GM21737 (cell line): Measurements from ENCODE around the gene MFSD2A.
"Not testable (repeated sequence)": the region's sequence is repeated elsewhere in the genome, so short reads cannot be mapped to it uniquely, and the experiment has no call there.

ENCODE experiments used
- ATAC-seq: cut with Tn5 transposase; IDR thresholded peaks from one replicate; pipeline ENCODE4 v1.9.1; 2021; ENCODE audit warnings: mild to moderate bottlenecking, moderate library complexity; ENCODE audit not compliant: unreplicated experiment

MFSD2A gene

DNA sequence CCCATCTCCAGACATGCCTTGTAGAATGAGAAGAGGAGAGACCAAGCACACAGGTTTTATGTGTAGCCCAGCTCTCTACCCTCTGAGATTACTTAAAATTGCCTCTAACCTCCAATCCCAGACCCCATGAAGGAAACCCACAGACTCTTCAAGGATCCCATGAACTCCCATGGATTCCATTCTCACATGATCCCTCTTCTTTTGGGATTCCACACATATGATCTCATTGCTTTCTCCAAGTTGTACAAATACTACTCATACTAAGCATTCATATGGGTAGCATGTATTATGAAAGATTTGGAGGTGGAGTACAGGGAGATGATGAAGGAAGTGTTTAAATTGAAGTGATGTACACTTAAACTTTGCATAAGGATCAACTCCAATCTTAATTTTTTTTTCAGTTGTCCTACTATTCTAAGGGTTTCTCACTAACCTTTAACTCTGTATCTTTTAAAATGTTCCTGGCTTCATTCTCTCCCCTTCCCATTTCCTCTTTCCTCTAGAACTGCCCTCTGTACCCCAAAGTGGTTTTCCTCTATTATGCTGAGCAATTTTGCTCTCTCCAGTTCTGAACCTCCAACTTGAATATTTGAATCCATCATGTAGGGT, 41.6 kb downstream of the MFSD2A start:
- no peak for ATAC-seq

DNA sequence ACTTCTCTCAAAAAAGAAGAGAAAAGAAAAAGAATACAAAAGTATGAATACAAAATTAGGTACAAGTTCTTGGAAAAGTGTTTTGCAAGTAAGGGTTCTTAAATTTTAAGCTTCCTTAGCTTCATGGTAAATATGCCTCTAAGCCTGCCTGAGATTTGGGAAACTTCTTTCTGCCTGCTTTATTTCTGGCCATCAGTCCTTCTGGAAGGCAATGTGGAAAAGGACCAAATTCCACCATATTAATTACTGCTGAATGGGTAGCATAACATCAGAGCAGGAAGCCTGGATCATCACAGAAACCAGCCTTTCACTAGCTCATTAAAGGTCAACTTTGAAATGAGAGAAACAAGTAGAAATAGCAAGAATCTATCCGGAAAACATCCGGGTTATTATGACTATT, 46.5 kb downstream of the MFSD2A start:
- ATAC-seq, result no peak

DNA sequence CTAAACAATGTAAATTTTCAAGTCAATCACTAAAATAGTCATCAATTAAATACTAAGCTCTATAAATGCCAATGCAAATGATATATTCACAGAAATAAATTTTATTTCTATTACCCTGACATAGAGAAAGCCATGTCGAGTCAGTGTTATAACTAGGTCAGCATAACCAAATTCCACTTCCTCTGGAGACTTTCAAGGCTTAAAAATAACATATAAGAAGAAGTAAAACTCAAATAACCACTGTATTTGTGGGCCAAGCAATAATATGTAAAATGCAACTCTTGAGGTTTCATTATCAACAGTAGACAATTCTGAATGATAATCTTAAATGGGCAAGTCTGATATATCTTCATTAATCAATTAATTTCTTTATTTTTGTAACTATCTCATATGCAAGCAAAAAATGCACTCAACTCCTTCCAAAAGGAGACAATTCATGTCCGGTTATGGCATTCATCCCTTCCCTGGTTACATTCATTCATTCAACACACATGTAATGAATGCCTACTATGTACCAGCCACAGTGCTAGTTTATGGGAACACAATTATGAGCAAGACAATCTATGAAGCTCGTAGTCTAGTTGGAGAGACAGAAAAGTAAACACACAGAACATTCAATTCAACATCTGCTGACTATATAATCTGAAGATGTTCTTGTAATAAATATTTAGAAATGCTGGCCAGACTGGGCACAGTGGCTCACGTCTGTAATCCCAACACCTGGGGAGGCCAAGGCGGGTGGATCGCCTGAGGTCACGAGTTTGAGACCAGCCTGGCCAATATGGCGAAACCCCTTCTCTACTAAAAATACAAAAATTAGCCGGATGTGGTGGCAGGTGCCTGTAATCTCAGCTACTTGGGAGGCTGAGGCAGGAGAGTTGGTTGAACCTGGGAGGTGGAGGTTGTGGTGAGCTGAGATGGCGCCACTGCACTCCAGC, 48.5 kb downstream of the MFSD2A start:
- no peak for ATAC-seq

GRCh38 chr1:40004857-40005256, 49.9 kb downstream of the MFSD2A start:
- ATAC-seq, result no peak

DNA sequence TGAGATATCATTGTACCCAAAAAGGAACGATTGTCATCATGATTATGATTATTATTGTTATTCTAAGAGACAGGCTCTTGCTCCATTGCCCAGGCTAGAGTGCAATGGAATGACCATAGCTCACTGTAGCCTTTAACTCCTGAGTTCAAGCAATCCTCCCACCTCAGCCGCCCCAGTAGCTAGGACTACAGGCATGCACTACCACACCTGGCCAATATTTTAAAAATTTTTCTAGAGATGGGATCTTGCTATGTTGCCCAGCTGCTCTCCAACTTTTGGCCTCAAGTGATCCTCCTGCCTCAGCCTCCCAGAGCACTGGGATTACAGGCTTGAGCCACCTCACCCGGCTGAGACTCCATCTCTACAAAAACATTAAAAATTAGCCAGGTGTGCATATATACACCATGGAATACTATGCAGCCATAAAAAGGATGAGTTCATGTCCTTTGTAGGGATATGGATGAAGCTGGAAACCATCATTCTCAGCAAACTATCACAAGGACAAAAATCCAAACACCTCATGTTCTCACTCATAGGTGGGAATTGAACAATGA, 52.6 kb downstream of the MFSD2A start:
- not testable (repeated sequence) for ATAC-seq

DNA sequence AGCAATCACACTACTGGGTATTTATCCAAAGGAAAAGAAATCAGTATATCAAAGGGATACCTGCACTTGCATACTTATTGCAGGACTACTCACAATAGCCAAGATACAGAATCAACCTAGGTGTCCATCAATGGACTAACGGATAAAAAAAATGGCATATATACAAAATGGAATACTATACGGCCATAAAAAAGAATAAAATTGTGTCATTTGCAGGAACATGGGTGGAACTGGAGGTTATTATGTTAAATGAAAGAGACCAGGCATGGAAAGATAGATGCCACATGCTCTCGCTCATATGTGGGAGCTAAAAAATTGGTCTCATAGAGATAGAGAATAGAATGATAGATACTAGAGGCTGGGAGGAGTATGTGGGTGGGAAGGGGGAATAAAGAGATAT, 56.3 kb downstream of the MFSD2A start:
- no peak for ATAC-seq

- no peak for ATAC-seq
These were observed 59.3 kb downstream of the MFSD2A start for GRCh38 chr1:40014253-40014706.

DNA sequence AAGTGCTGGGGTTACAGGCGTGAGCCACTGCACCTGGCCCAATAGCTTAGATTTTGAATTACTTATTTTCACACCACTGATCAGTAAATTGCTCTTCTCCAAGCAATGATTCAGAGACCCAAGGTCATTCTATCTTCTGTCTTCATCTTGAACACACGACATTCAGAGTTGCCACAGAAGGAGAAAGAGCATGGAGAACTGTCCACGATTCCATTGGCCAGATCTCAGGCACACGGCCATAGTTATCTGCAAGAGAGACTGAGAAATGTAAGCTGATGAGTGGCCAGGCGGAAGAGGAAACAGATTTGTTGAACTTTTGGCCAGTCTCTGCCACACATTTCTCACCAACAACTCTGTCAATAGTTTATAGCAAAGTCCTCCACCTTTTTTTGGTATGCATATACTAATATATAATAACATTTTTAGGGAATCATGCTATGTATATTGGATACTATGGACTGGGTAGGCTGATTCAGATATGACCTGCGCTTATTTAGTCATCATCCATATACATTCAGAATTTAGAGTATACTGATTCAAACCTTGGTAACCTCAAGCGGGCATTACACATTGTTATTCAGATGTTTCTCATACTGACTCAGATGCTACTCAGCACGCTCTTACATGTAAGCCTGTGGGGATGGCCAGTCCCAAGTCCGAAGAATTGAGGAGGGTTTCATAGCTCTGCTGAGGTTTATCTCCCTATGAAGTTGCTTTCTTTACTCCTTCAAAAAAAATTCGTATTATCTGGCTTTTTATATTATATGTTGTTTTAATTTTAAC, 60.1 kb downstream of the MFSD2A start:
- ATAC-seq, result no peak

DNA sequence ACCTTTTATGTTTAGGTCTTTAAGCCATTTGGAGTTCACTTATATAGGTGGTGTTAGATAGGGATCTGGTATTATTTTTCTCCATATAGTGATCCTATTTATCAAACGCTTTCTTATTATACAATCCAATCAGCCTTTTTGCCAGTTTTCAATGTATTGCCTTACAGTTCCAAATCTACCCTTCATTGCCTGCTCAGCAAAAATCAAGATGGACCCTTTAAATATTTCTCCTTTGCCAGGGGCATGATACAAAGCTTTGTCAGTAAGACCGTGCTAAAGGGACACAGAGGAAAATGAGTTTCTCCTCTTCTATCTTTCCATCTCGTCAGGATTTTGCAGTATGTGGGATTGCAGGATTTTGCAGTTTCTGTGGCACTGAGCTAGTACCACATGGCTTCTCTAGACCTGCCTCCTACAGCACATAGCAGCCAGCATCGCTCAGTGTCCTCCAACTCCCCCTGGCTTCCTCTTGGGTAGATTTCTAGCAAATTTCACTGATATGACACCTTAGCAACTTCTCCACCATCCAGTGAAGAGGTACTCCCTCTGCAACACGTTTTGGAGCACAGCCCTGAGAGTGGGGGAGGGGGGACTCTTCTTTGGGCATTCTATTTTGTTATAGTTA, 63.1 kb downstream of the MFSD2A start:
- no peak for ATAC-seq
